ENCODE measurements around the gene ASTN2. TPM values are rescaled to one million over a fixed set of nuclear protein-coding genes. Genes with fewer than 3 reads are reported as not detected.

Gene ASTN2
- polyA plus RNA-seq, 1 donor from 2014 or later = 6.8 TPM

DNA sequence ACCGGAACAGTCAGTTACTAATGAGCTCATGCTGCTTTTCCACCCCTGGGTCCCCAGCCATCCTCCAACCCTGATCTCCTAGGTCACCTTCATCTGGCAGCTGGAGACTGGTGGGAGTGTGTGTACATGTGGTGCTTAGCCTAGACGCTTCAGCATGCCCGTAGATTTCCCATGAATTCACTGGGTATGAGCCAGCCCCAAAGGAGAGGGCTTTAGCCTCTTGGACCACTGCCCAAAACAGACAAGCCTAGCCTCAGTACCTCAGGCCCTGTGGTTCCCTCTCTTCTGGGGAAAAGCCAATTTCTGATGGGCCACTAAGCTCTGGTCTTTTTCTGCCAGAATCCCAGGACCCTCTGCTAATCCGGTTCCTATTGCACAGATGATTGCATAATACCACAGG lies 48.0 kb upstream of the ASTN2 start:
- Histone ChIP-seq H3K36me3 (ENCODE audit: insufficient read depth, low read length) (no peaks in the 10 kb centered on the region), H4K20me1 (ENCODE audit: insufficient read depth) (no peaks in the 10 kb centered on the region), H3K27me3 (ENCODE audit: insufficient read depth, low read depth, low read length) (no peaks in the 10 kb centered on the region), H3K9ac (ENCODE audit: low read length) (no peak overlapping the region), H3K9me2 (ENCODE audit: insufficient read depth, low read length) (no peaks in the 10 kb centered on the region), H2AFZ (ENCODE audit: low read depth, low read length) (no peak overlapping the region), H3K4me2 (ENCODE audit: low read length) (no peak overlapping the region), H3K79me2 (replicated peaks; ENCODE audit: insufficient read depth, low read length) (no peaks in the 10 kb centered on the region), H3K4me3 (ENCODE audit: low read length) (no peak overlapping the region), H3K9me3 (ENCODE audit: low read length) (no peaks in the 10 kb centered on the region), H3F3A (ENCODE audit: insufficient read depth, low read length, poor library complexity, severe bottlenecking) (no peaks in the 10 kb centered on the region), H3K27ac (ENCODE audit: low read length) (no peak overlapping the region)
- TF ChIP-seq, protein P1, sequence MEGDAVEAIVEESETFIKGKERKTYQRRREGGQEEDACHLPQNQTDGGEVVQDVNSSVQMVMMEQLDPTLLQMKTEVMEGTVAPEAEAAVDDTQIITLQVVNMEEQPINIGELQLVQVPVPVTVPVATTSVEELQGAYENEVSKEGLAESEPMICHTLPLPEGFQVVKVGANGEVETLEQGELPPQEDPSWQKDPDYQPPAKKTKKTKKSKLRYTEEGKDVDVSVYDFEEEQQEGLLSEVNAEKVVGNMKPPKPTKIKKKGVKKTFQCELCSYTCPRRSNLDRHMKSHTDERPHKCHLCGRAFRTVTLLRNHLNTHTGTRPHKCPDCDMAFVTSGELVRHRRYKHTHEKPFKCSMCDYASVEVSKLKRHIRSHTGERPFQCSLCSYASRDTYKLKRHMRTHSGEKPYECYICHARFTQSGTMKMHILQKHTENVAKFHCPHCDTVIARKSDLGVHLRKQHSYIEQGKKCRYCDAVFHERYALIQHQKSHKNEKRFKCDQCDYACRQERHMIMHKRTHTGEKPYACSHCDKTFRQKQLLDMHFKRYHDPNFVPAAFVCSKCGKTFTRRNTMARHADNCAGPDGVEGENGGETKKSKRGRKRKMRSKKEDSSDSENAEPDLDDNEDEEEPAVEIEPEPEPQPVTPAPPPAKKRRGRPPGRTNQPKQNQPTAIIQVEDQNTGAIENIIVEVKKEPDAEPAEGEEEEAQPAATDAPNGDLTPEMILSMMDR (IDR thresholded peaks at IDR 0.05; ENCODE audit: poor library complexity, severe bottlenecking) = no peak
- TF ChIP-seq RAD21 (conservative IDR thresholded peaks at IDR 0.05) (no peak), SMC3 (conservative IDR thresholded peaks at IDR 0.05; ENCODE audit: poor library complexity) (no peak), POLR2AphosphoS5 (IDR thresholded peaks at IDR 0.05) (no peak), EP300 (conservative IDR thresholded peaks at IDR 0.05; ENCODE audit: poor library complexity, severe bottlenecking) (no peak), EZH2 (IDR thresholded peaks at IDR 0.05; ENCODE audit: borderline replicate concordance, insufficient read depth, low read length, poor library complexity, severe bottlenecking) (no peak), MXI1 (conservative IDR thresholded peaks at IDR 0.05; ENCODE audit: poor library complexity, severe bottlenecking) (no peak), TAF1 (IDR thresholded peaks at IDR 0.05; ENCODE audit: low read depth) (no peak)
- TF ChIP-seq, protein P2, sequence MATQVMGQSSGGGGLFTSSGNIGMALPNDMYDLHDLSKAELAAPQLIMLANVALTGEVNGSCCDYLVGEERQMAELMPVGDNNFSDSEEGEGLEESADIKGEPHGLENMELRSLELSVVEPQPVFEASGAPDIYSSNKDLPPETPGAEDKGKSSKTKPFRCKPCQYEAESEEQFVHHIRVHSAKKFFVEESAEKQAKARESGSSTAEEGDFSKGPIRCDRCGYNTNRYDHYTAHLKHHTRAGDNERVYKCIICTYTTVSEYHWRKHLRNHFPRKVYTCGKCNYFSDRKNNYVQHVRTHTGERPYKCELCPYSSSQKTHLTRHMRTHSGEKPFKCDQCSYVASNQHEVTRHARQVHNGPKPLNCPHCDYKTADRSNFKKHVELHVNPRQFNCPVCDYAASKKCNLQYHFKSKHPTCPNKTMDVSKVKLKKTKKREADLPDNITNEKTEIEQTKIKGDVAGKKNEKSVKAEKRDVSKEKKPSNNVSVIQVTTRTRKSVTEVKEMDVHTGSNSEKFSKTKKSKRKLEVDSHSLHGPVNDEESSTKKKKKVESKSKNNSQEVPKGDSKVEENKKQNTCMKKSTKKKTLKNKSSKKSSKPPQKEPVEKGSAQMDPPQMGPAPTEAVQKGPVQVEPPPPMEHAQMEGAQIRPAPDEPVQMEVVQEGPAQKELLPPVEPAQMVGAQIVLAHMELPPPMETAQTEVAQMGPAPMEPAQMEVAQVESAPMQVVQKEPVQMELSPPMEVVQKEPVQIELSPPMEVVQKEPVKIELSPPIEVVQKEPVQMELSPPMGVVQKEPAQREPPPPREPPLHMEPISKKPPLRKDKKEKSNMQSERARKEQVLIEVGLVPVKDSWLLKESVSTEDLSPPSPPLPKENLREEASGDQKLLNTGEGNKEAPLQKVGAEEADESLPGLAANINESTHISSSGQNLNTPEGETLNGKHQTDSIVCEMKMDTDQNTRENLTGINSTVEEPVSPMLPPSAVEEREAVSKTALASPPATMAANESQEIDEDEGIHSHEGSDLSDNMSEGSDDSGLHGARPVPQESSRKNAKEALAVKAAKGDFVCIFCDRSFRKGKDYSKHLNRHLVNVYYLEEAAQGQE (IDR thresholded peaks at IDR 0.05; ENCODE audit: borderline replicate concordance) = no peak

DNA sequence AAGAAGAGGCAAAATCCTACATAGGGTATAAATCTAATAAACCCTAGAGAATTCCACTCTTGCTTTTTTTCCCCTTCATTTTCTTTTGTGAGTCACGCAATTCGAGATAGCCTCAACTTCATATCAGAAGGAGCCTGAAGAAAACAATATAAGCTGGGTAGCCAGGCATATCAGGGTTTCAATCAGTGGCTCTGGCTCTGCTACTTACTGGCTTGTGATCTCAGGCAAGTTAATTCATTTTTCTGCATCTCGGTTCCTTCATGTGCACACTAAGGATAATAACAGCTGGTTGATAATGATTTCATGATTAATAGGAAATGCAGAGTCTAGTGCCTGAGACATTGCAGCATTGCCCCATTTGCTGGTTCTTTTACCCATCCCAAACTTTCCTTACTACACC lies 46.5 kb upstream of the ASTN2 start:
- H3K9me3 ChIP-seq (ENCODE audit: low read length) = no peaks in the 10 kb centered on the region
- no peak overlapping the region for H3K4me2 ChIP-seq (ENCODE audit: low read length)
- H3F3A ChIP-seq (ENCODE audit: insufficient read depth, low read length, poor library complexity, severe bottlenecking) = no peaks in the 10 kb centered on the region
- H3K27ac ChIP-seq (ENCODE audit: low read length) = no peak overlapping the region
- no peaks in the 10 kb centered on the region for H3K9me2 ChIP-seq (ENCODE audit: insufficient read depth, low read length)
- TF ChIP-seq, protein P2 (IDR thresholded peaks at IDR 0.05; ENCODE audit: borderline replicate concordance) = no peak
- TF ChIP-seq EZH2 (IDR thresholded peaks at IDR 0.05; ENCODE audit: borderline replicate concordance, insufficient read depth, low read length, poor library complexity, severe bottlenecking) (no peak), EP300 (conservative IDR thresholded peaks at IDR 0.05; ENCODE audit: poor library complexity, severe bottlenecking) (no peak), TAF1 (IDR thresholded peaks at IDR 0.05; ENCODE audit: low read depth) (no peak), SMC3 (conservative IDR thresholded peaks at IDR 0.05; ENCODE audit: poor library complexity) (no peak), POLR2AphosphoS5 (IDR thresholded peaks at IDR 0.05) (no peak)
- H3K9ac ChIP-seq (ENCODE audit: low read length) = no peak overlapping the region
- no peaks in the 10 kb centered on the region for H3K79me2 ChIP-seq (replicated peaks; ENCODE audit: insufficient read depth, low read length)
- no peaks in the 10 kb centered on the region for H3K27me3 ChIP-seq (ENCODE audit: insufficient read depth, low read depth, low read length)
- H3K4me3 ChIP-seq (ENCODE audit: low read length) = no peak overlapping the region
- no peaks in the 10 kb centered on the region for H4K20me1 ChIP-seq (ENCODE audit: insufficient read depth)
- no peaks in the 10 kb centered on the region for H3K36me3 ChIP-seq (ENCODE audit: insufficient read depth, low read length)
- H2AFZ ChIP-seq (ENCODE audit: low read depth, low read length) = no peak overlapping the region
